Activated CD4-positive, alpha-beta T cell treated with anti-CD3 and anti-CD28 coated beads for 1 hour (primary cell): ENCODE data around the gene ASIP.
"Not testable (repeated sequence)": the region's sequence is repeated elsewhere in the genome, so short reads cannot be mapped to it uniquely, and the experiment has no call there.

Experiments
- DNase-seq: peaks from one replicate; pipeline ENCODE4 v3.0.0-alpha.2; 2020

The ASIP gene

DNA sequence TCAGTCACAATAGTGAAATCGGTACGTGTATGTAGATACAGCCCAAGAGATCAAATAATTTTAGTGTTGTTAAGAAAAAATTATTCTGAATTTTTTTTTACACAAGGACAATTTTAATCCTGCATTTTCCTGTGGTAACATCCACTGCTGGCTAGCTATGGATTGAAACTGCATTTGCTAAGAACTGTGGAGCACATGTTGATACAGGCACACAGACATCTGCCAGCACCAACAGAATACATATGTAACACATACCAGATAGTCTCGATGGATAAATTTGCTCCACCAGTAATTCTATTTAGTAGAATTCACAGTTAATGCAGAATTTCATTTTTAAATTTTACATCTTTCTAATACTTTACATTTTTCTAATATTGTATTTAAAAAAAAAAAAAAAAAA, 2.2 kb downstream of the ASIP start:
- DNase-seq = no peak

DNA sequence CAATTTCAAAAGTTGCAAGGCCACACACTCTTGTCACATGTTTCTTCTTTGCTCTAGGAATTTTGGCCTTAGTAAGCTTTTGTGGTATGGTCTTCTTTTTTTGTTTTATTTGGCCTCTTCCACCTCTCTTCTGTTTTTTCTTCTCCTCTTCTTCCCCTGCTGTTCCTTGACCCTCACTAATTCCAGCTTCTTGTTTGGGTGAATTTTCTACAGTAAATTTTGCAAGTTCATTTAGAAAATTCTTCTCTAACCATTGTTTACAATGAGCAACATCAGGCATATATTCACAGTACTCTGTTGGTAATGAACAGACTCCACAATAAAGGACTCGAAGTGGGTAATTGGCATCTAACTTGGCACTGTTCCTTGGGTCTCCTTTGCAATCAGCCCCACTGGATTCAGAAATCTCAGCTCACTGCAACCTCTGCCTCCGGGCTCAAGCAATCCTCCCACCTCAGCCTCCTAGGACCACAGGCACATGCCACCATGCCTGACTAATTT, 5.0 kb downstream of the ASIP start:
- DNase-seq = no peak

DNA sequence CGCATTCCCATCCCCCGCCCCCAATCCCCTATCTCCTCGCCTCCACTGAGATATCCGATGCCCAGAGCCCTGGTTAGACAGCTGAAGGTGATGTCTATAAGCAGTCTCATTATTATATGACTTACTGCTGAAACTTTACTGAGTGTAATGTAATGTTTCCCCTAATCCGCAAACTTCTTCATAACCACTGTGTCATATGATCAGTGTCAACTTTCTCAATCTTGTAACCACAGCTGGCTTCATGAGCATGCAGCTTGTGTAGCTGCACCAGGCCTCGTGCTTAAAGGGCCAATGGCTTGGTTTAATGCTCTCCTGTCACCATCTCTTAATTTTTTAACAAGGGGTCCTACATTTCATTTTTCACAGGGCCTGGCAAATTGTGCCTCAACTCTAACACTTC, 8.1 kb downstream of the ASIP start:
- DNase-seq = no peak

DNA sequence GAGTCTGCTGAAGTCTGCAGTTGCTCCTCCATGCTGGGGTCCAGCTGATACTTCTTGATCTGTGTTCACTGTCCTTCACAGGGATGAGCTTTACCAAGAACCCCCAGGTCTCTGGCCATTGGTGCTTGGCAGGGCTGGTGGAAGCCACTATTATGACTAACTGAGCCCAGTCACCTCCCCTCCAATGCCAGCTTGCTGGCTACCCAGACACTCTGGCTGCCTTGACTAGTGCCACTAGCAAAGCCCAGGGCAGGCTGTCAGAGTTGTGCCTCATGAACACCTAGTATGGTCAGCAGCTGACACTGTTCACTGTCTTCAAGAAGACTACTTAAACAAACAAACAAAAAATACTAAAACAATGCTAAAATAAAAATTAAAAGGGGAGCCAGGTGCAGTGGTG, 8.8 kb downstream of the ASIP start:
- no peak for DNase-seq

DNA sequence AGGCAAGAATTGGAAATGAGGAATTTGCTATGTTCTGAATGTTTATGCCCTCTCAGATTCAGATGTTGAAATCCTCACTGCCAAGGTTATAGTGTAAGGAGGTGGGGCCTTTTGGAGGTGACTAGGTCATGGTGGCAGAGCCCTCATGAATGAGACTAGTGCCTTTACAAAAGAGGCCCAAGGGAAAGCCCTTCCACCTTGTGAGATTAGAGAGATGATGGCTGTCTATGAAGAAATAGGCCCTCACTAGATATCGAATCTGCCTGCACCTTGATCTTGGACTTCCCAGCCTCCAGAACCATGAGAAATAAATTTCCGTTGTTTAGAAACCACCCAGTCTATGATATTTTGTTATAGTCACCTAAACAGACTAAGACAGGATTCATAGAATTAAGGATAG, 10.4 kb downstream of the ASIP start:
- no peak for DNase-seq

DNA sequence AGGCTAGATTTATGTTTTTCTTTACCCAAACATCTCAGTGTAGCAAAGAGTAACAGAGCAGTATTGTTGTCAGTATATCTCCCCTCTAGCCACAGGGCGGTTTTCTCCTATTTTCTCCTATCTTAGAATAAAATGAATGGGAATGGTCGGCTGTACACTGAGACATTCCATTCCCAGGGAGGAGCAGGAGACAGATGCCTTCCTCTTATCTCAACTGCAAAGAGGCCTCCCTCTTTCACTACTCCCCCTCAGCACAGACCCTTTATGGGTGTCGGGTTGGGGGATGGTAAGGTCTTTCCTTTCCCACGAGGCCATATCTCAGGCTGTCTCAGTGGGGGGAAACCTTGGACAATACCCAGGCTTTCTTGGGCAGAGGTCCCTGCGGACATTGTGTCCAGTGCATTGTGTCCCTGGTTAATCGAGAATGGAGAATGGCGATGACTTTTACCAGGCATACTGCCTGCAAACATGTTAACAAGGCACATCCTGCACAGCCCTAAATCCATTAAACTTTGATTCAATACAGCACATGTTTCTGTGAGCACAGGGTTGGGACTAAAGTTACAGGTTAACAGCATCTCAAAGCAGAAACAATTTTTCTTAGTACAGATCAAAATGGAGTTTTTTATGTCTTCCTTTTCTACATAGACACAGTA, 11.3 kb downstream of the ASIP start:
- not testable (repeated sequence) for DNase-seq

DNA sequence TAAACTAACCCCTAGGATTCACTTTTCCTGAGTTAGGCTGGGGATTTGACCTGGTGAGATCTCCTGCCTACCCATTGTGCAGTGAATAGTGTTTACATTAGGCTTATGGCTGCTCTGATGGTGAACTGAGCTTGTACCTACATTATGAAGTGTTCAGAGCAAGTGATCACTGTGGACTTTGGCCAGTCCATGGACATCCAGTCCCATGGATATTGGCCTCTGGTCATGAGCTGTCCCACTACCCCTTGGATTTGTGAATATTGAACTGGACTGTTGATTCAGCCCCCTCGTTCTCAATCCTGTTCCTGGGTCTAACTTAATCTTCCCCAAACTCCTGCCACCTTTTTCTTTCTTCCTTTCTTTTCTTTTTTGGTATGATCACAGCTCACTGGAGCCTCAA, 13.8 kb downstream of the ASIP start:
- DNase-seq = no peak

DNA sequence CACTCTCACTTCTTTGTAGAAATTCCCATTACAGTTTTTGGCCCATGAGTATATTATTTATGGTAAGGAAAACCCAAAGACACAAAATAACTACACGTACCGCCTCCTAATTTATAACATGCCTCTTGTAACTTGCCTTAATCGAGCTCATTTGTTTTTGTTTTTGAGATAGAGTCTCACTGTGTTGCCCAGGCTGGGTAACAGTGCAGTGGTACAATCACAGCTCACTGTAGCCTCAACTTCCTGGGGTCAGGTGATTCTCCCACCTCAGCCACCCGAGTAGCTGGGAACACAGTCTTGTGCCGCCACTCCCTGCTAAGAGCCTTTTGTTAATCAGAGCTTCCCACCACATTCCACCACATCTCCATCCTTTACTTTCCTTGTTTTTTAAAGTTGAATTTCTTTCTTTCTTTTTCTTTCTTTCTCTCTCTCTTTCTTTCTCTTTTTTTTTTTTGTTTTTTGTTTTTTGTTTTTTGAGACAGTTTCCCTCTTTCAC, 15.5 kb downstream of the ASIP start:
- no peak for DNase-seq

DNA sequence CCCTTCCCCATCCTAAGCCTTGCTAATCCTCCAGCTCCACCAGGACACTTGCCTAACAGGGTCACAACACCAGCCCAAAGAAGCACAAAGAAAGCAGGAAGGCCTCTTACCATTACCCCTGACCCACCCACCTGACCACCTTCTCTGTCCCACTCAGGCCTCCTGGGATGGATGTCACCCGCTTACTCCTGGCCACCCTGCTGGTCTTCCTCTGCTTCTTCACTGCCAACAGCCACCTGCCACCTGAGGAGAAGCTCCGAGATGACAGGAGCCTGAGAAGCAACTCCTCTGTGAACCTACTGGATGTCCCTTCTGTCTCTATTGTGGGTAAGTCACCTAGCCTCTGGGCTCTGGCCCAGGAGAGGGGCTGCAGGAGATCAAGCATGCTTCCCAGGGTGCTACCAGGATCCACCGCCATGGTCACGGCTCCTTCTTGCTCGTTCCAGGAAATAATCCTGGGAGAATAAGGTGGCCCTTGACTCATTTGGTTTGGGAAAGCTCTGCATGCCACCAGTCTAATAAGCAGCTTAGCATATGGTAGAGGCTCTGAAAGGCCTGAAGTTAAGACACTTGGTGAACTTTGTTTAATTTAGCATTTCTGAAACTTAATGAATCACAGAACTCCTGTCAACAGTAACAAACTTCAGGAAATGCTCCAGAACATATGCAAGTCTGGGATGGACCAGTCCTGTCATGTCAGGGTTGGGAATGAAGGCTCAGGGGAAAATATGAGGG, 19.2 kb downstream of the ASIP start:
- no peak for DNase-seq

DNA sequence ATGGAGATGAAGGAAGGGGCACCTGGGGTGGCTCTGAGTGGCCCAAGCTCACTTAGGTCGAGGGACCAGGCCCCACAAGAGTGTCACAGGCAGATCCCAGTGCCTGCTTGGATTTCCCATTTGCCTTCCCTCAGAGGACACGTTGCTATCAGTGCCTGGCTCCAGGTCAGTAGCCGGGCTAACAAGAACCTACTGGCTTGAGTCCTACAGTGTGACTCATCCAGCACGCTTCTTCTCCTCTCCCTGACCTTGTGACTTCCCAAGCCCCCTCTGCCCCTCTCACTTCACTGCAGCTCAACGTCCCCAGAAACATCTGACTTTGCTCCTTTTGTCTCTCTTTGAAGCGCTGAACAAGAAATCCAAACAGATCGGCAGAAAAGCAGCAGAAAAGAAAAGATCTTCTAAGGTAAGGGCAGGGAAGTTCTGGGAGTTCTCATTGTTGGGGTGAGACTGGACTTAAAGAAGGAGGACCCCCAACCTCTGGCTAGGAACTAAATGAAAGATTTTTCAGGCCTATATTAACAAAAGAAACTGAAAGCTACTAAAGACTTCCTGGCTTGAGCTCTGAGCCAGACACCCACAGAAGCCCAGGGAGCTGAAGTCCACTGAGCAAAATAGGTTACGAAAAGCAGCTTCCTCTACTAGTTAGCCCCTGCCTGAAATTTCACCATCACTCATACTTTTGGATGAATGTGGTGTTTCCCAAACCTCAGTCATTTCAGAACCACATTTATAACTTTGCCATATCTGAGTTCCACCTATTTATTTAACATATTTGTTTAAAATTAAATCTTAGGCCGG, 21.5 kb downstream of the ASIP start:
- DNase-seq = no peak

DNA sequence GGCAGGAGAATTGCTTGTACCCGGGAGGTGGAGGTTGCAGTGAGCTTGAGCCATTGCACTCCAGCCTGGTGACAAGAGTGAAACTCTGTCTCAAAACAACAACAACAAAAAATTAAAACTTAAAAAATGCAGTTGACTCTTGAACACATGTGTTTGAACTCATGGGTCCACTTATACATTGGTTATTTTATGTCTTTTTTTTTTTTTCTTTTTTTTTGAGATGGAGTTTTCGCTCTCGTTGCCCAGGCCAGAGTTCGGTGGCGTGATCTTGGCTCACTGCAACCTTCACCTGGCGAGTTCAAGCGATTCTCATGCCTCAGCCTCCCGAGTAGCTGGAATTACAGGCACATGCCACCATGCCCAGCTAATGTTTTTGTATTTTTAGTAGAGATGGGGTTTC, 22.2 kb downstream of the ASIP start:
- DNase-seq = not testable (repeated sequence)

DNA sequence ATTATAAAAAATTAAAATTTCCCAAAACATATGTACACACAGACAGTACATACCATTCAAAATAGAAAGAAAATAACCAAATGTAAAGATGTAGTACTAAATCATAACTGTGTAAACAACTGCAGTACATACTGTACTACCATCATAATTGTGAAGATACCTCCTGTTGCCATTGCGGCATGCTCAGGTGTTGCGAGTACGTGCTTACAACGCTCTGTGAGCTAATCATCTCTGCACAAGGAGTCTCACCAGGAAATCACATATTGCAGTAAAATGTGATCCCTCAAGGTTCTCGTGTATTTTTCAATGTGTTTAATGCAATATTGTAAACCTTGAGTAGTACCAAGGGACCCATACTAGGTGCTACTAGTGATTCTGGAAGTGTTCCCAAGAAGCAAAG, 22.9 kb downstream of the ASIP start:
- no peak for DNase-seq

DNA sequence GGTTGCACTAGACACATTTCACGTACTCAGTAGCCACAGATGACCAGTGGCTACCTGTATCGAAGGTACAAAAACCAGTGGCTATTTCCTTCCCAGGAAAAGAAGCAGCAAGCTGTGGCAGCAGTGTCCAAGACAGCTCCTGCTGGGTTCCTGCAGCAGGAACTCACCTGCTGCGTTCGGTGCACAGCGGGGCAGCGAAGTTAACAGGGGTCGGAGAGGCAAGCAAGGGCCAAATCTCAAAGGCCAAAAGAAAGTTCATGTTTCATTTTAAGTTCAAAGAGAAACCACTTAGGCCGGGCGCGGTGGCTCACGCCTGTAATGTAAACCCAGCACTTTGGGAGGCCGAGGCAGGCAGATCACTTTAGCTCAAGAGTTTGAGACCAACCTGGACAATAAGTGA, 26.9 kb downstream of the ASIP start:
- no peak for DNase-seq

DNA sequence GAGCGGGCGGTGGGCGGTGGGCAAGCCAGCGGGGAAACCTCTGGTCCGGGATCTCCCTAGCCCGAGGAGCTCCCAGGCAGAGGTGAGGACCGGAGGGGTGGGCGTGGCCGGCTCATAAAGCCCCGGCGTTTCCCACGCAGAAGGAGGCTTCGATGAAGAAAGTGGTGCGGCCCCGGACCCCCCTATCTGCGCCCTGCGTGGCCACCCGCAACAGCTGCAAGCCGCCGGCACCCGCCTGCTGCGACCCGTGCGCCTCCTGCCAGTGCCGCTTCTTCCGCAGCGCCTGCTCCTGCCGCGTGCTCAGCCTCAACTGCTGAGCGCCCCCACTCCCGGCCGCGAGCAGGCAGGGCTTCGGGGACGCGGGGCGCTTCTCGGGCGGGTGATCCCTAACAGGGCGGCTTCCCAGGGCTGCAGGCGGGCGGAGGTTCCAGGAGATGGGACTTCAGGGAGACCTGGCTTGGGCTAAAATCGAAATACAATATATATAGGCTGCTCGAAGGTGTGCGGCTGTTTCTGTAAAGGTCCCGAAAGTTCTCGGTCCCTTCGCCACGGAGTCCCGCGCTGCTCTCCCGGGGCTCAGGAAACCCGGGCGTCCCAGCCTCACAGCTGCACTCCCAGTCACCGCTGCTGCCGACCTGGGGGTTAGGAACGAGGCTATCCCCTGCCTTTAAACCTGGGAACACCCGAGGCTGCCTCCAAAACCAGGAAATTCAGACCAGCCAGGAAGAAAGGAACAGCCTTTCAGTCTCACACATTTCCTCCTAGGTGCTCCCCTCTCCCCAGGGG, 27.8 kb downstream of the ASIP start:
- peak; percentile 10 for DNase-seq

DNA sequence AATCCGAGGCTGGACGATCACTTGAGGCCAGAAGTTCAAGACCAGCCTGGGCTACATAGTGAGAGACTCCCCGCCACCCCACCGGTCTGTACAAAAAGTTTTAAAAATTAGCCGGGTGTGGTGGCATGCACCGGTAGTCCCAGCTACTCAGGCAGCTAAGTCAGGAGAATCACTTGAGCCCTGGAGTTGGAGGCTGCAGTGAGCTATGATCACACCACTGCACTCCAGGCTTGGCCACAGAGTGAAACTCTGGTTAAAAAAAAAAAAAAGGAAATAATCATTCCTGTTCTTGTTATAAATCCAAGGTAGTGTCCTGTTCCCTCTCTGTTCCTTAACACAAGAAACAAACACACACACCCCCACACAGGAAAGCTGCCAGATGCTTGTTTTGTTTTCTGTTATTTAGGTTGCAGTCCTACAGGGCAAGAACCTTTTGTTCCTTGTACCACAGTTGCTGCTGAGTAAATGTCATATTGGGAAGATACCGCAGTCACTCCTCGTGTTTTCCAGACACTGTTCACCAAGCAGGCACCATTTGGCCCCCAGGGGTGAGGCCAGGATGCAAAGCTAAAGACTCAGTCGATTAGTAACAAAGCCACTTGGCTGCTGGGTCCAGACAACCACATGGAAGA, 28.9 kb downstream of the ASIP start:
- no peak for DNase-seq

DNA sequence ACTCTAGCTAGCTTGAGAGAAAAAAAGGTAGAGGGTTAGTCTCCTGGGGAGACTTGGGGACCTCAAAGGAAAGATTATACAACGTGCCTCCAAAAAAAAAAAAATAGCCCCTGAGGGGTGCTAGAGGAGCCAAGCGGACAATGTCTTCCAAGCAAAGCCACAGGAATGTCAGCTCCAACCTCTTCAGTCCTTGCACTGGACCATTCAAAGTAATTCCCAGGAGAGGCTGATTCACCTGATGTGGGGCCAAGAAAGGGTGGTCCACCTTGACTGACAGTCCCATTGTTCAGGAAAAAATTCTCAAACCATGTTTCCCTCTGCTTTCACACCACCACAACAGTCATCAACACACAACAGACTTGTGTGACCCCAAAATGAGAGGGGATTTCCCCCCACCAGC, 30.7 kb downstream of the ASIP start:
- DNase-seq = no peak

DNA sequence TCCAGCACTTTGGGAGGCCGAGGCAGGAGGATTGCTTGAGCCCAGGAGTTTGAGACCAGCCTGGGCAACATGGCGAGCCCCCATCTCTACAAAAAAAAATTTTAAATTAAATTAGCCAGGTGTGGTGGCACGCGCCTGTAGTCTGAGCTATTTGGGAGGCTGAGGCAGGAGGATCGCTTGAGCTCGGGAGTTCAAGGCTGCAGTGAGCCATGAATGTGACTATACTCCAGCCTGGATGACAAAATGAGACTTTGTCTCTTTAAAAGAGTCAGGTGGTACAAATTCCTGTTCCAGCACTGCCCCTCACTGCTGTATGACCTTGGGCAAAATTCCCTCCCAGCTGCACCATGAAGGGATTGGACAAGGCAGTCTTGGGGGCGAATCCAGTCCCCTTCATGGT, 33.5 kb downstream of the ASIP start:
- no peak for DNase-seq

DNA sequence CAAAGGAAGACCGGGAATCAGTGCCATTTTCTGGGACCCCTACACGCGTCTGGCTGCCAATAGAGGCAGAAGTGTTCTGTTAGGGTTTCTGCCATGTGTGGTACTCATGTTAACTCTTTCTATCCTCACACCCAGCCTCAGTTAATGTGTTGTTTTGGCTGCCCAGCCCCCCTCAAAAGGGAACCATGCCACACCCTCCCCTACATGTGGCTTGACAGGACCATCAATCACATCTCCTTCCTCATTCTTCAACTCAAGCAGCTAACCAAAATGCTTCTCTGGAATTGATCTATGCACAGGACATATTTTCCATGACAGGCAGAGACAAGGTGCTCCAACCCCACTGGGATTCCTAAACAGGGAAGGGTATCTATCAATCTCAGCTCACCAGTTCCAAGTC, 40.0 kb downstream of the ASIP start:
- DNase-seq = no peak

DNA sequence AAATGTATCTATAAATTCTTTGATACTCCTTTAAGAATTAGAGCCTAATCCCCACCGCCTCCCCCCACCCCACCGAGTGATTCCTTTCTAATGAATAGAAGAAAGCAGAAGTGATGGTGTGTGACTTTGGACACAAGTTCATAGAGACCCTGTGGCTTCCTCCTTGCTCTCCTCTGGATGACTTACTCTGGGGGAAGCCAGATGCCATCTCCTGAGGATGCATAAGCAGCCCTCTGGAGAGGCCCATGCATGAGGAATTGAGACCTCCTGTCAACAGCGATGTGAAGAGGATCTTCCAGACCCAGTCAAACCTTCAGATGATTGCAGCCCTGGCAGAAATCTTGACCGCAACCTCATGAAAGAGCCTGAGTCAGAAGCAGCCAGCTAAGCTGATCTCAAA, 40.8 kb downstream of the ASIP start:
- no peak for DNase-seq

DNA sequence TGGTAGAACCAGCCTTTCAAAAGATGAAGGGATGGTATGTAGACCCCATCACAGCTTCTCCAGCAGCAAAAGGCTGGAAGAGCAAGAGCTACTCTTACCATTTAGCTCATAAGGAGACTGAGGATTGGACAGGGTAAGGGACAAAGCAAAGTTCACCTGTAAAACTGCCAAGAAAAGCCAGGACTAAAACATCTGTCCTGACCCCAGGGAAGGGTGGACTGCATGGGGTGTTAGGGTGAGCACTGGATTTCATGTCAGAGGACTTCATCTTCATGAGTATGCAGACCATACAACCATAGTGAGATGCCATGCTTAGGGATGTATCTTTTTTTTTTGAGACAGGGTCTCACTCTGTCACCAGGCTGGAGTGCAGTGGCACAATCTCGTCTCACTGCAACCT, 42.6 kb downstream of the ASIP start:
- no peak for DNase-seq

DNA sequence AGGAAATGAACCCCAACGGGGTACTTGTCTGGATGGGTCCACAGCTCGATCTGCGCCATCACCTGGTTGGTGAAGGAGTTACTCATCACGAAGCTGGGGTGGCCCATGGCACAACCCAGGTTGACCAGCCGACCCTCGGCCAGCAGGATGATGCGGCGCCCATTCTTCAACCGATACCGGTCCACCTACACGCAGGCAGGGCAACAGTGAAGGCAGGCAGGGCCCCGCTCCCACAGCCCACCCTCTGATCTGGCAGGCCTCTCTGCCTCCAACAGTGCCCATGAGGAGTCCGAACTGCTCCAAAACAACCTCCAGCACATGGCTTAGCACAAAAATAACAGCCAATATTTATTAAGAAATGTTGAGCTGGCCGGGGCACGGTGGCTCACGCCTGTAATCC, 44.2 kb downstream of the ASIP start:
- DNase-seq = no peak

DNA sequence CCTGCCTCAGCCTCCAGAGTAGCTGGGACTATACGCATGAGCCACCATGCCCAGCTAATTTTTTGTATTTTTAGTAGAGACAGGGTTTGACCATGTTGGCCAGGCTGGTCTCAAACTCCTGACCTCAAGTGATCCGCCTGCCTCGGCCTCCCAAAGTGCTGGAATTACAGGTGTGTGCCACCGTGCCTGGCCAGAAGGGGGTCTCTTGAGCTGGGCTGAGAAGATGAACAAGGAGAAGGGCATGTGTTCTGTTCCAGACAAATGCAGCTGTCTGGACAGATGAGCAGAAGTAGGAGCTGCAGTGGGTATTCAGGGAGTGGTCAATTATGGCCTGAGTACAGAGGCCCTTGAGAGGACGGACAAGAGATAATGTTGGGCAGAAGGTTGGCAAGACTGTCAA, 46.3 kb downstream of the ASIP start:
- not testable (repeated sequence) for DNase-seq
